Measurements from ENCODE around the gene ACSS1.

DNA sequence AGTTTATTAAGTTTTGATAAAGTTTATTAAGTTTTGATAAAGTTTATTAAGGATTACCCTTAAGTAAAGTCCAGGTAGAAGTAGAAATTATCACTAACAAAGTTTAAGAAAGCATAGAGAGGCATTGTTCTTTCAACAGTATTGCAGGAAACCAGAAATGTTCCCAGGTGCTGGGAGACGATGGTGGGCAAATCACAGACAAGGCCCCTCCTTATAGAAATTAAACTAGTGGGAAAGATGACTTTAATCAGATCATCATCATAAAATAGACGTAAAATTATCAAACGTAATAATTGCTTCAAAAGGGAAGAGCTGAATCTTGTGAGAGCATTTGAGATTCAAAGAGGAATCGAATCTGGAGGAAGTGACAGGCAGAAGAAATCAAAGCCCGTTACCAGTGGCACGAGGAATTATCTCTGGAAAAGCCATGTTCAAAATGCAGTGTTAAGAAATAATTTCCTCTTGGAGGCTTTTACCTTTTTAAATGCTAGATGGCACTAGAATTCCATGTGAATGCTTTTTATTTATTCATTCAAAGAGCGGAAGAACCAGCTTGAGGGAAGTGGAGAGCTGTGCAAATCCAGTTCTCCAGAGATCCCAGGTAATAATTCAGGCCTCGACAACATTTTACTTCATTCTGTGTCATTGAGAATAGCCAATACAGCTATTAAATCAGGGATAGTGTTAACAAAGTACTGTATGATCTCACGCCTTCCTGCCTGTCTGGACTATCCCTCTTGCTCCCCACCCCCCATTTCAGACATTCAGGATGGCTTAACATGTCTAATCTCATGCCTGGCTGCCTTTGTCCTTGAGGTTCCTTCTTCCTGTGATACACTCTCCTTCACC lies 64.4 kb downstream of the ACSS1 start:
- TF ChIP-seq CTCF (IDR thresholded peaks at IDR 0.05) (peak in 5 of 6 experiments; percentile 15 to 48 (median 31)), POLR2A (IDR thresholded peaks at IDR 0.05) (no peak)
